Measurements from ENCODE around the gene GPR34. TPM values are rescaled to one million over a fixed set of nuclear protein-coding genes. Genes with fewer than 3 reads are reported as not detected.

Gene GPR34
- total and polyA plus RNA-seq, 11 donors: 1.3 to 18.4 (median 3.6) TPM

DNA sequence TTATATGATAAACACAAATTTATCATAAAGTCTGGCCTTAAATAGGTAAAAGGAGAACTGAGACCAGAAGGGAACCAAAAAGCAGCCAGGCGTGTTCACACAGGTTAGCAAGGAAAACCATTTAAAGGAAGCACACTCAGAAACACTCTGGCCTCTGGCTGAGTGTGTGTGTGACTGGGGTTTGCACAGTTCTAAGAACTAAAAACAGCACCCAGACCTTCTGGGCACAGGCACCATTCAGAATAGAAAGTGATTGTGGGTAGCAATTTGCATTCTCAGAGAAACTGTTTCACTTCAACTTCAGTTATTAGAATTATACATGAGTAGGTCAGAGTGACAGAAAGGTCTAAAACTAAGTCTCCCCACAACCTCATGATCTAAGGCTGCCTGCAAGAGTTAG, 45.2 kb downstream of the GPR34 start:
- Histone ChIP-seq H3K4me3 (no peak overlapping the region), H3K9me3 (no peaks in the 10 kb centered on the region), H3K36me3 (no peaks in the 10 kb centered on the region), H3K27ac (peak overlapping the region in 1 of 12 donors; percentile 24), H3K4me1 (peaks cover 0 to 13% (median 0%) of the 10 kb centered on the region in 12 donors), H3K27me3 (peaks cover 0 to 5% (median 0%) of the 10 kb centered on the region in 9 donors)
- no peak for DNase-seq
- TF ChIP-seq POLR2A (IDR thresholded peaks at IDR 0.05): no peak
- TF ChIP-seq, protein P1, sequence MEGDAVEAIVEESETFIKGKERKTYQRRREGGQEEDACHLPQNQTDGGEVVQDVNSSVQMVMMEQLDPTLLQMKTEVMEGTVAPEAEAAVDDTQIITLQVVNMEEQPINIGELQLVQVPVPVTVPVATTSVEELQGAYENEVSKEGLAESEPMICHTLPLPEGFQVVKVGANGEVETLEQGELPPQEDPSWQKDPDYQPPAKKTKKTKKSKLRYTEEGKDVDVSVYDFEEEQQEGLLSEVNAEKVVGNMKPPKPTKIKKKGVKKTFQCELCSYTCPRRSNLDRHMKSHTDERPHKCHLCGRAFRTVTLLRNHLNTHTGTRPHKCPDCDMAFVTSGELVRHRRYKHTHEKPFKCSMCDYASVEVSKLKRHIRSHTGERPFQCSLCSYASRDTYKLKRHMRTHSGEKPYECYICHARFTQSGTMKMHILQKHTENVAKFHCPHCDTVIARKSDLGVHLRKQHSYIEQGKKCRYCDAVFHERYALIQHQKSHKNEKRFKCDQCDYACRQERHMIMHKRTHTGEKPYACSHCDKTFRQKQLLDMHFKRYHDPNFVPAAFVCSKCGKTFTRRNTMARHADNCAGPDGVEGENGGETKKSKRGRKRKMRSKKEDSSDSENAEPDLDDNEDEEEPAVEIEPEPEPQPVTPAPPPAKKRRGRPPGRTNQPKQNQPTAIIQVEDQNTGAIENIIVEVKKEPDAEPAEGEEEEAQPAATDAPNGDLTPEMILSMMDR (IDR thresholded peaks at IDR 0.05): no peak
- intact Hi-C loops (cut with DNase I): loop anchor here in 1 of 10 donors (10.0 kb wide), 1 partner anchor 179 kb away; no protein-coding TSS in a partner anchor
- 46 to 83% (median 72%) methylated on average over 1 of the region's 1 CpG for WGBS, 4 donors
- ATAC-seq: peak in 1 of 4 donors; percentile 55

DNA sequence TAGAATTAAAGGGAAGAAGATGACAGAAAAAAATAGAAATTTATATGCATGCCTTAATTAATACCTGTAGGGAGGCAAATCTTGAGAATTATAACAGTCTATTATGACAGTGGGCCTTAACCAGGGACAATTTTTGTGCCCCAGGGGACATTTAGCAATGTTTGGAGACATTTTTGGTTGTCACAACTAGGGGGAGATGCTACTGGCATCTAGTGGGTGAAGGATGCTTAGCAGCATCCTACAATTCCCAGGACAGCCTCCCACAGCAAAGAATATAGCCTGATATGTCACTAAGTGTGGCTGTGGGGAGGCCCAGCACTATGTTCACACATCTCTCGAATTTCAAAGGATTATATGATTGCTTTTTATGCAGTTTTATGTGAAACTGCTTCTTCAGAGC, 45.8 kb downstream of the GPR34 start:
- peak in 2 of 4 donors; percentile 42 to 56 for ATAC-seq
- intact Hi-C loops (cut with DNase I): loop anchor here in 1 of 10 donors (10.0 kb wide), 1 partner anchor 180 kb away; no protein-coding TSS in a partner anchor
- 13 to 34% (median 27%) methylated on average over 1 of the region's 1 CpG for WGBS, 4 donors
- H3K4me3 ChIP-seq: no peak overlapping the region
- DNase-seq: no peak
- peak overlapping the region in 1 of 12 donors; percentile 24 for H3K27ac ChIP-seq
- peaks cover 0 to 13% (median 0%) of the 10 kb centered on the region in 12 donors for H3K4me1 ChIP-seq
- H3K27me3 ChIP-seq: peaks cover 0 to 5% (median 0%) of the 10 kb centered on the region in 9 donors
- no peaks in the 10 kb centered on the region for H3K36me3 ChIP-seq
- H3K9me3 ChIP-seq: no peaks in the 10 kb centered on the region
- TF ChIP-seq, protein P1 (IDR thresholded peaks at IDR 0.05): peak in 10 of 12 donors; percentile 21 to 53 (median 36)
- no peak for TF ChIP-seq POLR2A (IDR thresholded peaks at IDR 0.05)

- ATAC-seq (no peak), DNase-seq (no peak)
- Histone ChIP-seq H3K27me3 (no peaks in the 10 kb centered on the region), H3K36me3 (no peaks in the 10 kb centered on the region), H3K27ac (no peak overlapping the region), H3K4me3 (no peak overlapping the region), H3K4me1 (peaks cover 0 to 13% (median 0%) of the 10 kb centered on the region in 12 donors), H3K9me3 (no peaks in the 10 kb centered on the region)
- no peak for TF ChIP-seq POLR2A (IDR thresholded peaks at IDR 0.05)
- TF ChIP-seq, protein P1 (IDR thresholded peaks at IDR 0.05): no peak
- WGBS, 4 donors: 67 to 73% (median 72%) methylated on average over 7 of the region's 7 CpGs
- intact Hi-C loops (cut with DNase I): loop anchor here in 1 of 10 donors (10.0 kb wide), 1 partner anchor 182 kb away; no protein-coding TSS in a partner anchor
Observed at GRCh38 chrX:41737065-41737464, 48.3 kb downstream of the GPR34 start.

GRCh38 chrX:41739871-41740270, 51.1 kb downstream of the GPR34 start:
- DNase-seq: no peak
- intact Hi-C loops (cut with DNase I): loop anchor here in 2 of 10 donors (10.0 kb wide), 2 partner anchors 185 to 465 kb away; no protein-coding TSS in a partner anchor
- no peak overlapping the region for H3K4me3 ChIP-seq
- no peaks in the 10 kb centered on the region for H3K9me3 ChIP-seq
- no peak overlapping the region for H3K27ac ChIP-seq
- no peak for TF ChIP-seq POLR2A (IDR thresholded peaks at IDR 0.05)
- TF ChIP-seq, protein P1 (IDR thresholded peaks at IDR 0.05): no peak
- peaks cover 0 to 6% (median 0%) of the 10 kb centered on the region in 9 donors for H3K36me3 ChIP-seq
- WGBS, 4 donors: 68 to 97% (median 92%) methylated on average over 1 of the region's 1 CpG
- H3K4me1 ChIP-seq: peaks cover 0 to under 1% (median 0%) of the 10 kb centered on the region in 12 donors
- ATAC-seq: no peak
- H3K27me3 ChIP-seq: no peaks in the 10 kb centered on the region

Other genes starting within 250 kb of the GPR34 start
- gene NYX, start 241.6 kb upstream of the GPR34 start, total RNA-seq: not detected
- gene NYX, start 241.6 kb upstream of the GPR34 start, polyA plus RNA-seq: not detected
- gene GPR82, start 35.2 kb downstream of the GPR34 start, total RNA-seq: under 1 TPM in 5 of 9 donors, not detected in 4; 0.08 to 0.35 (median 0.16) TPM
- under 1 TPM; 0.04 to 0.07 TPM for gene GPR82, start 35.2 kb downstream of the GPR34 start, polyA plus RNA-seq
- 10 to 100 TPM; 11.8 to 25.6 (median 14.0) TPM for gene CASK, start 234.6 kb downstream of the GPR34 start, total RNA-seq
- gene CASK, start 234.6 kb downstream of the GPR34 start, polyA plus RNA-seq: 1 to 10 TPM; 2.9 to 5.7 TPM

Data from heart left ventricle (tissue), 16 donors.